ENCODE measurements around the gene FBXL19.
A peak's percentile ranks its signal among the peaks of the same experiment; 100 is the strongest.

FBXL19 gene

DNA sequence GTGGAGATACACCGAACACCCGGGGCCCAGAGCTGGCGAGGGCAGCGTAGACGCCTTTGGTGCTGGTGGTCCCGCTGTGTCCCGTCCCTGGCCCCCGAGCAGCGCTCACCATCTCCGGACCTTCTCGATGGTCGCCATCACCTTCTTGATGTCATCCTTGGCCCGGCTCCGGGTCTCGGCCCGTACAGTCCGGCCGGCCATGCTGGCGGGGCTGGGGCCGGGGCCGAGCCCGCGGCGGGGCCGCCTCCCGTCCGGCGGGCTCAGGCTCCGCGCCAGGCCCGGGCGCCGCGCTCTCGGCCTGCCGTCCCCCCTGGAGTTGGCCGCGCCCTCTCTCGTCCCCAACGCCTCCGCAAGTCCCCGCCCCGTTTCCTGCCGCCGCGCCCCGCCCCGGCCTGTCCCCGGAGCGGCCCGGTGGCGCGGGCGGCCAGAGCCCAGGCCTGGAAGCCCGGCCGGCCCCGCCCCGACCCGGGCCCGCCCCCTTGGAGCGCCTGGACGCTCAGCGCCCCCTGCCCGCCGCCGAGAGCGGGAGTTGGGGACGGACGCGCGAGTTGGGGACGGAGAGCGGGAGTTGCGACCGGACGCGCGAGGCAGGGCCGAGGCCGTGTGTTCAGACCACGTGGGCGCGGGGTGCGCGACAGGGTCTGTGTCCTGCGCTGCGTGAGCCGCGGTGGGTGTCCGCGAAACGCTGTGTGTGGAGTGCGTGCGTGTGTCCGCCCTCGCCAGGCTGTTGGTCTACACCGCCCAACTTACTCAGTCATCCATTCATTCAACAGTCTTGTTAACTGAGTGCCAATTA is 29.4 kb upstream of the FBXL19 start, which contains the start of gene BCL7C:
Gene BCL7C, minus strand, starts transcription at position 334 of the 796 bp plus-strand sequence. Its CDS starts 133 bp downstream, at position 201.
- Mint-ChIP-seq H3K4me3 (peak within 1 kb of the TSS; percentile 88 to 95 (median 95)), H3K4me1 (peaks cover 40% of the 10 kb centered on the region), H3K27ac (peak within 1 kb of the TSS; percentile 97 to 99 (median 98)), H3K36me3 (ENCODE audit: low read depth) (peaks cover 16% of the 10 kb centered on the region), H3K9me3 (no peaks in the 10 kb centered on the region), H3K27me3 (ENCODE audit: low read depth) (no peaks in the 10 kb centered on the region)
- TF ChIP-seq, protein P1, sequence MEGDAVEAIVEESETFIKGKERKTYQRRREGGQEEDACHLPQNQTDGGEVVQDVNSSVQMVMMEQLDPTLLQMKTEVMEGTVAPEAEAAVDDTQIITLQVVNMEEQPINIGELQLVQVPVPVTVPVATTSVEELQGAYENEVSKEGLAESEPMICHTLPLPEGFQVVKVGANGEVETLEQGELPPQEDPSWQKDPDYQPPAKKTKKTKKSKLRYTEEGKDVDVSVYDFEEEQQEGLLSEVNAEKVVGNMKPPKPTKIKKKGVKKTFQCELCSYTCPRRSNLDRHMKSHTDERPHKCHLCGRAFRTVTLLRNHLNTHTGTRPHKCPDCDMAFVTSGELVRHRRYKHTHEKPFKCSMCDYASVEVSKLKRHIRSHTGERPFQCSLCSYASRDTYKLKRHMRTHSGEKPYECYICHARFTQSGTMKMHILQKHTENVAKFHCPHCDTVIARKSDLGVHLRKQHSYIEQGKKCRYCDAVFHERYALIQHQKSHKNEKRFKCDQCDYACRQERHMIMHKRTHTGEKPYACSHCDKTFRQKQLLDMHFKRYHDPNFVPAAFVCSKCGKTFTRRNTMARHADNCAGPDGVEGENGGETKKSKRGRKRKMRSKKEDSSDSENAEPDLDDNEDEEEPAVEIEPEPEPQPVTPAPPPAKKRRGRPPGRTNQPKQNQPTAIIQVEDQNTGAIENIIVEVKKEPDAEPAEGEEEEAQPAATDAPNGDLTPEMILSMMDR (IDR thresholded peaks at IDR 0.05; ENCODE audit: unreplicated experiment in 3 of 3): peak; percentile 34 to 52 (median 45)

GRCh38 chr16:30894540-30895368 is 28.6 kb upstream of the FBXL19 start:
- Mint-ChIP-seq H3K27me3 (ENCODE audit: low read depth) (no peaks in the 10 kb centered on the region), H3K9me3 (no peaks in the 10 kb centered on the region), H3K4me1 (peaks cover 38% of the 10 kb centered on the region), H3K36me3 (ENCODE audit: low read depth) (peaks cover 13% of the 10 kb centered on the region), H3K4me3 (peak overlapping the region; percentile 88 to 95 (median 88)), H3K27ac (peak overlapping the region; percentile 97 to 99 (median 98))
- TF ChIP-seq, protein P1 (IDR thresholded peaks at IDR 0.05; ENCODE audit: unreplicated experiment in 3 of 3): no peak

GRCh38 chr16:30895627-30896260 is 27.6 kb upstream of the FBXL19 start:
- Mint-ChIP-seq H3K27me3 (ENCODE audit: low read depth) (no peaks in the 10 kb centered on the region), H3K4me3 (peak overlapping the region; percentile 88 to 94 (median 88)), H3K9me3 (no peaks in the 10 kb centered on the region), H3K36me3 (ENCODE audit: low read depth) (peaks cover 6% of the 10 kb centered on the region), H3K27ac (peak overlapping the region; percentile 97 to 99 (median 98)), H3K4me1 (peaks cover 35% of the 10 kb centered on the region)
- TF ChIP-seq, protein P1 (IDR thresholded peaks at IDR 0.05; ENCODE audit: unreplicated experiment in 3 of 3): no peak

DNA sequence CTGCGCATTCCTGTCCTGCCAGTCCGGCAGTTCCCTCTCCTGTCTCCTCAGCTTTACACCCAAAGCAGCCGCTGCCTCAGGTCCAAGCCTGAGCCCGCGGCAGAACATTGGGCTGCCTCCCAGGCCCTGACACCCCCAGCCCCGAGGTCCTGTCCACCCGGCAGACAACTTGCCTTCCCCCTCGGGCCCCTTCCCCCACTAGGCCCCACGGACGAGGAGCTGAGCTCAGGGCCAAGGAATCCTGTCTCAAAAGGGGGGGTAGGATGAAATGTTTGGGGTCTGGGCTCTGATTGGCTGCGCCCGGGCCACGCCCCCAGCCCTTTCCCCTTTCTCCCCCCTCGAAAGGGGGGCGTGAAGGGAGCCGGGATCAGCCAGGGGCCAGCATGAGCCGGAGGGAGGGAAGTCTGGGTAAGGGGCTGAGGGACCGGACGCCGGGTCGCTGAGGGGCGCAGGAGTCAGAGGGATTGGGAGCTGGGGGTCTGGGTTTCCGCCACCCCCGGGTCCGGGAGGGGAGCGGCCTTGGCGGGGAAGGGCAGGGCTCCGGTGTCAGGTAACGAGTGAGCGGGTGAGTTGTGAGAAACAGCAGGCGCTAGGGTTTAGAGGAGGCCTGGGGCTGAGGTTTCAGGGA is 27.0 kb upstream of the FBXL19 start, which contains the start of gene CTF1:
Gene CTF1, plus strand, starts transcription at position 354 of the 628 bp plus-strand sequence. Its CDS starts 30 bp downstream, at position 384.
- H3K4me1 Mint-ChIP-seq: peaks cover 35% of the 10 kb centered on the region
- H3K27ac Mint-ChIP-seq: peak within 1 kb of the TSS; percentile 97 to 99 (median 98)
- H3K4me3 Mint-ChIP-seq: peak within 1 kb of the TSS; percentile 88 to 94 (median 88)
- H3K9me3 Mint-ChIP-seq: no peaks in the 10 kb centered on the region
- TF ChIP-seq, protein P1 (IDR thresholded peaks at IDR 0.05; ENCODE audit: unreplicated experiment in 3 of 3): no peak
- H3K27me3 Mint-ChIP-seq (ENCODE audit: low read depth): no peaks in the 10 kb centered on the region
- H3K36me3 Mint-ChIP-seq (ENCODE audit: low read depth): peaks cover 3% of the 10 kb centered on the region
